HEK293 (cell line): ENCODE results near the gene ACP1.
A peak's percentile ranks its signal among the peaks of the same experiment; 100 is the strongest.

Experiments
- CTCF ChIA-PET: fragments of 350-600 bp; formaldehyde crosslinking; extraction: SDS; loops from one replicate; lab custom pipeline; 2021; ENCODE audit warnings: antibody characterized with exemption; lab: Yijun Ruan, JAX
- POLR2A ChIA-PET: fragments of 300-600 bp; formaldehyde crosslinking; extraction: SDS; loops from one replicate; lab custom pipeline; 2020; ENCODE audit warnings: antibody characterized with exemption, inconsistent platforms; lab: Yijun Ruan, JAX
- H3K27ac ChIP-seq: fragments of 200-500 bp; sonication (Bioruptor generic); 2 replicates; pipeline ENCODE4 v1.5.1; 2014; ENCODE audit warnings: low read depth, low read length, control low read depth, inconsistent platforms; ENCODE audit errors: extremely low read depth
- H3K36me3 ChIP-seq, 2 experiments: fragments of 200-500 bp in 1 of 2; sonication (Bioruptor generic) in 1 of 2; 1 replicate in 1 of 2; 2 replicates in 1 of 2; pipeline ENCODE4 v1.5.1; 2014 to 2017; ENCODE audit warnings: inconsistent platforms in 2 of 2, low read length in 2 of 2; ENCODE audit not compliant: control insufficient read depth in 2 of 2, insufficient read depth in 1 of 2
- H3K4me1 ChIP-seq: fragments of 200-500 bp; sonication (Bioruptor generic); 2 replicates; pipeline ENCODE4 v1.5.1; 2014; ENCODE audit warnings: mild to moderate bottlenecking, low read length, inconsistent platforms; ENCODE audit not compliant: control insufficient read depth, insufficient read depth
- H3K4me3 ChIP-seq: 2 replicates; pipeline ENCODE4 v1.5.1; 2011; ENCODE audit warnings: low read depth, mild to moderate bottlenecking, control low read depth, low read length, moderate library complexity
- H3K9me3 ChIP-seq: fragments of 200-500 bp; sonication (Bioruptor generic); 2 replicates; pipeline ENCODE4 v1.5.1; 2014; ENCODE audit warnings: low read depth, low read length, inconsistent platforms; ENCODE audit not compliant: control insufficient read depth, insufficient read depth
- GLIS1 ChIP-seq: fragments of 450-650 bp; formaldehyde crosslinking; IDR thresholded peaks from 2 replicates; pipeline ENCODE4 v1.5.1; 2016; ENCODE audit warnings: missing biosample characterization, missing genetic modification characterization
- KLF8 ChIP-seq: fragments of 450-650 bp; formaldehyde crosslinking; IDR thresholded peaks from 2 replicates; pipeline ENCODE4 v1.5.1; 2016; ENCODE audit warnings: missing biosample characterization, missing genetic modification characterization
- SCRT1 ChIP-seq: fragments of 450-650 bp; formaldehyde crosslinking; IDR thresholded peaks from 2 replicates; pipeline ENCODE4 v1.5.1; 2016; ENCODE audit warnings: missing biosample characterization, missing genetic modification characterization, borderline replicate concordance
- SETDB1 ChIP-seq: IDR thresholded peaks from one replicate; pipeline ENCODE4 v1.6.1; 2017; ENCODE audit warnings: mild to moderate bottlenecking, low read length, moderate library complexity, mixed read lengths; ENCODE audit not compliant: insufficient read length
- SP3 ChIP-seq: fragments of 450-650 bp; formaldehyde crosslinking; IDR thresholded peaks from 2 replicates; pipeline ENCODE4 v1.5.1; 2016; ENCODE audit warnings: missing biosample characterization, missing genetic modification characterization
- ZNF140 ChIP-seq: fragments of 450-650 bp; formaldehyde crosslinking; IDR thresholded peaks from 2 replicates; pipeline ENCODE4 v1.5.1; 2016; ENCODE audit warnings: missing biosample characterization, missing genetic modification characterization
- ZNF311 ChIP-seq: fragments of 450-650 bp; formaldehyde crosslinking; IDR thresholded peaks from 2 replicates; pipeline ENCODE4 v1.5.1; 2017; ENCODE audit warnings: missing biosample characterization, missing genetic modification characterization, borderline replicate concordance
- ZNF394 ChIP-seq: fragments of 450-650 bp; formaldehyde crosslinking; IDR thresholded peaks from 2 replicates; pipeline ENCODE4 v1.5.1; 2016; ENCODE audit warnings: missing biosample characterization, missing genetic modification characterization, mild to moderate bottlenecking, moderate library complexity, borderline replicate concordance
- ZNF433 ChIP-seq: fragments of 450-650 bp; formaldehyde crosslinking; IDR thresholded peaks from 2 replicates; pipeline ENCODE4 v1.5.1; 2016; ENCODE audit warnings: missing biosample characterization, missing genetic modification characterization, low read depth
- ZNF514 ChIP-seq: fragments of 450-650 bp; formaldehyde crosslinking; IDR thresholded peaks from 2 replicates; pipeline ENCODE4 v1.5.1; 2016; ENCODE audit warnings: missing biosample characterization, missing genetic modification characterization
- ZNF571 ChIP-seq: fragments of 450-650 bp; formaldehyde crosslinking; IDR thresholded peaks from 2 replicates; pipeline ENCODE4 v1.5.0; 2017; ENCODE audit warnings: missing biosample characterization, missing genetic modification characterization
- ZNF610 ChIP-seq: fragments of 450-650 bp; formaldehyde crosslinking; IDR thresholded peaks from 2 replicates; pipeline ENCODE4 v1.5.1; 2016; ENCODE audit warnings: missing biosample characterization, missing genetic modification characterization, borderline replicate concordance
- ZNF658 ChIP-seq: fragments of 450-650 bp; formaldehyde crosslinking; IDR thresholded peaks from 2 replicates; pipeline ENCODE4; 2016; ENCODE audit warnings: missing biosample characterization, missing genetic modification characterization
- ZNF768 ChIP-seq: fragments of 450-650 bp; formaldehyde crosslinking; IDR thresholded peaks from 2 replicates; pipeline ENCODE4 v1.5.1; 2018; ENCODE audit warnings: missing biosample characterization, mild to moderate bottlenecking, missing genetic modification characterization
- TF ChIP-seq, protein P1 (sequence below): fragments of 450-650 bp; formaldehyde crosslinking; IDR thresholded peaks from 2 replicates; pipeline ENCODE4 v1.5.1; 2016; ENCODE audit warnings: missing biosample characterization, missing genetic modification characterization
- TF ChIP-seq, protein P2 (sequence below): fragments of 450-650 bp; formaldehyde crosslinking; IDR thresholded peaks from 2 replicates; pipeline ENCODE4 v1.5.1; 2016; ENCODE audit warnings: missing biosample characterization, missing genetic modification characterization
- TF ChIP-seq, protein P3 (sequence below): fragments of 450-650 bp; formaldehyde crosslinking; IDR thresholded peaks from 2 replicates; pipeline ENCODE4 v1.5.1; 2016; ENCODE audit warnings: missing biosample characterization, missing genetic modification characterization
- TF ChIP-seq, protein P4 (sequence below): fragments of 450-650 bp; formaldehyde crosslinking; IDR thresholded peaks from 2 replicates; pipeline ENCODE4 v1.5.1; 2016; ENCODE audit warnings: missing biosample characterization, missing genetic modification characterization
- TF ChIP-seq, protein P5 (sequence below): fragments of 450-650 bp; formaldehyde crosslinking; IDR thresholded peaks from 2 replicates; pipeline ENCODE4 v1.5.1; 2016; ENCODE audit warnings: missing biosample characterization, missing genetic modification characterization

The ACP1 gene

DNA sequence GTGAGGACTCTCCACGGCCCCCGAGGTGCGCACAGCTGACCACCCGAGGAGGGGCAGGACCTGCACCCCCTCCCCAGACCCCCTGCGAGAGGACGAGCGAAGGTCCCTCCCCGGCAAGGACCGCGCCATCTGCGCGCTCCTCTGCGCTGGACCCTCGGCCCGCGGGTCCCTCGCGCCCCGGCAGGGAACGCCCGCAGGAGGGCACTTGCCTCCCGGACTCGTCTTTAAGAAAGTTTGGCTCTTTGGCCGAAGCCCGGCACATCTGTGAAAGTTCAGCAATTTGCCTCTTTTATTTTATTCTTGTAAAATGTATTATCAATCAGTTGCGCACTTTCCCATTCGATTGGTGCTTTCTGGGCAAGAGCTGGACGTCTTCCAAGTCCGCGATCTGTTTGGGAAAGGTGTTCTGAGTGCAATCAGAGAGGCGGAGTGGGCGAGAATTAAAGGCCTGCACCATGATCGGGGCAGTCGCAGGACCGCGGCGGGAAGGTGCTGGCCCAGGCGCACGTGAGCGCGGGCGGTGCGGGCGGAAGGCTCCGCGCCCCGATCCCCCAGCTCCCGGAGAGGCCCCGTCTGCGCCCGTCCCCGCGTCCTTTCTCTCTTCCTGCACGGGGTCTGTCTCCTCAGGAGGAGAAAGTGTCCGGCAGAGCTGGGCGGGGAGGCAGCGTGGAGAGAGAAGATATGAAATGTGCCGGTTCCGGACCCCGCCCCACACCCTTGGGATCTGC lies 24.8 kb downstream of the ACP1 start:
- no peaks in the 10 kb centered on the region for H3K36me3 ChIP-seq
- POLR2A ChIA-PET = no interaction called here
- H3K4me1 ChIP-seq = no peaks in the 10 kb centered on the region
- no peak for TF ChIP-seq ZNF768
- peak overlapping the region; percentile 12; the same call in 1 of the 2 replicates for H3K4me3 ChIP-seq
- no peaks in the 10 kb centered on the region for H3K9me3 ChIP-seq
- no peak overlapping the region for H3K27ac ChIP-seq
- CTCF ChIA-PET = interaction anchor here (0.7 kb wide), 1 partner anchor 328 kb away, joined by 3 read pairs; no protein-coding TSS in a partner anchor

DNA sequence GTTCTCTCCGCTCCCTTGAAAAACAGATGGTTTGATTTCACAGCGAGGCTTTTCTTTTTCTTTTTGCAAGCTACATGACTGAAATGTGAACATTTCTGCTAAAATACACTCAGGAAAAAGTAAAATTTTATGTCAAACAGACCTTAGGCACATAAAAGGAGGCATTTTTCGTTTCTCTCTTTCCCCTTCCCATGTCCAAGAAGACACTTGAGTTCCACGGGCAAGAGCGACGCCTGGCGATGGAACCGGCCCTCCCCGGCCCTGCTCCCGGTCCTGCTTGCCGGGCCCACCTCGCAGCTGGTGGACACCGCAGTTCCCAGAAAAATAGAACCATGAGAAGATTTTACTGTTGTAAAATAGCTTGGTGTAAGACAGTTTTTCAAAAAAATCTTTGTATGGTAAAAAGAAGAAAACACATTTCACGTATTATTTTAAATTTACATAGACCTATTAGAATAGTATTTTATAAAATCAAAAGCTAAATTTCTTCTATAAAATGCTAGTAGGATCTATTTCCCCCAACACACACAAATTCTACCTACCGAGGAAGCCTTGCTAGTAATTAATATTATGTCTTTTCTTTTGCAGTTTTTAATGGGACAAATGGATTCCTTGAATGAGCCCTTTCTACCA lies 25.5 kb downstream of the ACP1 start:
- Histone ChIP-seq H3K36me3 (no peaks in the 10 kb centered on the region), H3K9me3 (no peaks in the 10 kb centered on the region), H3K4me3 (no peak overlapping the region), H3K27ac (no peak overlapping the region), H3K4me1 (no peaks in the 10 kb centered on the region)
- POLR2A ChIA-PET = no interaction called here
- CTCF ChIA-PET = interaction anchor here (0.8 kb wide), 1 partner anchor 118 kb away, joined by 4 read pairs; no protein-coding TSS in a partner anchor
- TF ChIP-seq ZNF394 (tag by site-specific recombination) = no peak
- TF ChIP-seq, protein P1, sequence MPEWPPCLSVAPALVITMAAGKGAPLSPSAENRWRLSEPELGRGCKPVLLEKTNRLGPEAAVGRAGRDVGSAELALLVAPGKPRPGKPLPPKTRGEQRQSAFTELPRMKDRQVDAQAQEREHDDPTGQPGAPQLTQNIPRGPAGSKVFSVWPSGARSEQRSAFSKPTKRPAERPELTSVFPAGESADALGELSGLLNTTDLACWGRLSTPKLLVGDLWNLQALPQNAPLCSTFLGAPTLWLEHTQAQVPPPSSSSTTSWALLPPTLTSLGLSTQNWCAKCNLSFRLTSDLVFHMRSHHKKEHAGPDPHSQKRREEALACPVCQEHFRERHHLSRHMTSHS = no peak
- no peak for TF ChIP-seq ZNF311 (tag by site-specific recombination)
- TF ChIP-seq ZNF610 (tag by site-specific recombination) = no peak
- TF ChIP-seq ZNF768 = no peak
- TF ChIP-seq, protein P2, sequence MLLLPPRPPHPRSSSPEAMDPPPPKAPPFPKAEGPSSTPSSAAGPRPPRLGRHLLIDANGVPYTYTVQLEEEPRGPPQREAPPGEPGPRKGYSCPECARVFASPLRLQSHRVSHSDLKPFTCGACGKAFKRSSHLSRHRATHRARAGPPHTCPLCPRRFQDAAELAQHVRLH = no peak
- no peak for TF ChIP-seq ZNF514 (tag by site-specific recombination)
- TF ChIP-seq ZNF658 (tag by site-specific recombination) = no peak
- no peak for TF ChIP-seq ZNF571
- no peak for TF ChIP-seq SP3 (tag by site-specific recombination)
- no peak for TF ChIP-seq SCRT1
- no peak for TF ChIP-seq ZNF140 (tag by site-specific recombination)
- TF ChIP-seq SETDB1 = no peak
- TF ChIP-seq, protein P3, sequence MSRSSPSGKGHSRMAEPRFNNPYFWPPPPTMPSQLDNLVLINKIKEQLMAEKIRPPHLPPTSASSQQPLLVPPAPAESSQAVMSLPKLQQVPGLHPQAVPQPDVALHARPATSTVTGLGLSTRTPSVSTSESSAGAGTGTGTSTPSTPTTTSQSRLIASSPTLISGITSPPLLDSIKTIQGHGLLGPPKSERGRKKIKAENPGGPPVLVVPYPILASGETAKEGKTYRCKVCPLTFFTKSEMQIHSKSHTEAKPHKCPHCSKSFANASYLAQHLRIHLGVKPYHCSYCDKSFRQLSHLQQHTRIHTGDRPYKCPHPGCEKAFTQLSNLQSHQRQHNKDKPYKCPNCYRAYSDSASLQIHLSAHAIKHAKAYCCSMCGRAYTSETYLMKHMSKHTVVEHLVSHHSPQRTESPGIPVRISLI (tag by site-specific recombination) = no peak
- no peak for TF ChIP-seq GLIS1
- TF ChIP-seq, protein P4, sequence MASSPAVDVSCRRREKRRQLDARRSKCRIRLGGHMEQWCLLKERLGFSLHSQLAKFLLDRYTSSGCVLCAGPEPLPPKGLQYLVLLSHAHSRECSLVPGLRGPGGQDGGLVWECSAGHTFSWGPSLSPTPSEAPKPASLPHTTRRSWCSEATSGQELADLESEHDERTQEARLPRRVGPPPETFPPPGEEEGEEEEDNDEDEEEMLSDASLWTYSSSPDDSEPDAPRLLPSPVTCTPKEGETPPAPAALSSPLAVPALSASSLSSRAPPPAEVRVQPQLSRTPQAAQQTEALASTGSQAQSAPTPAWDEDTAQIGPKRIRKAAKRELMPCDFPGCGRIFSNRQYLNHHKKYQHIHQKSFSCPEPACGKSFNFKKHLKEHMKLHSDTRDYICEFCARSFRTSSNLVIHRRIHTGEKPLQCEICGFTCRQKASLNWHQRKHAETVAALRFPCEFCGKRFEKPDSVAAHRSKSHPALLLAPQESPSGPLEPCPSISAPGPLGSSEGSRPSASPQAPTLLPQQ = no peak
- no peak for TF ChIP-seq KLF8 (tag by site-specific recombination)
- TF ChIP-seq, protein P5, sequence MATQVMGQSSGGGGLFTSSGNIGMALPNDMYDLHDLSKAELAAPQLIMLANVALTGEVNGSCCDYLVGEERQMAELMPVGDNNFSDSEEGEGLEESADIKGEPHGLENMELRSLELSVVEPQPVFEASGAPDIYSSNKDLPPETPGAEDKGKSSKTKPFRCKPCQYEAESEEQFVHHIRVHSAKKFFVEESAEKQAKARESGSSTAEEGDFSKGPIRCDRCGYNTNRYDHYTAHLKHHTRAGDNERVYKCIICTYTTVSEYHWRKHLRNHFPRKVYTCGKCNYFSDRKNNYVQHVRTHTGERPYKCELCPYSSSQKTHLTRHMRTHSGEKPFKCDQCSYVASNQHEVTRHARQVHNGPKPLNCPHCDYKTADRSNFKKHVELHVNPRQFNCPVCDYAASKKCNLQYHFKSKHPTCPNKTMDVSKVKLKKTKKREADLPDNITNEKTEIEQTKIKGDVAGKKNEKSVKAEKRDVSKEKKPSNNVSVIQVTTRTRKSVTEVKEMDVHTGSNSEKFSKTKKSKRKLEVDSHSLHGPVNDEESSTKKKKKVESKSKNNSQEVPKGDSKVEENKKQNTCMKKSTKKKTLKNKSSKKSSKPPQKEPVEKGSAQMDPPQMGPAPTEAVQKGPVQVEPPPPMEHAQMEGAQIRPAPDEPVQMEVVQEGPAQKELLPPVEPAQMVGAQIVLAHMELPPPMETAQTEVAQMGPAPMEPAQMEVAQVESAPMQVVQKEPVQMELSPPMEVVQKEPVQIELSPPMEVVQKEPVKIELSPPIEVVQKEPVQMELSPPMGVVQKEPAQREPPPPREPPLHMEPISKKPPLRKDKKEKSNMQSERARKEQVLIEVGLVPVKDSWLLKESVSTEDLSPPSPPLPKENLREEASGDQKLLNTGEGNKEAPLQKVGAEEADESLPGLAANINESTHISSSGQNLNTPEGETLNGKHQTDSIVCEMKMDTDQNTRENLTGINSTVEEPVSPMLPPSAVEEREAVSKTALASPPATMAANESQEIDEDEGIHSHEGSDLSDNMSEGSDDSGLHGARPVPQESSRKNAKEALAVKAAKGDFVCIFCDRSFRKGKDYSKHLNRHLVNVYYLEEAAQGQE (tag by site-specific recombination) = no peak
- no peak for TF ChIP-seq ZNF433 (tag by site-specific recombination)
